ENCODE measurements around the gene CD1B. TPM values are rescaled to one million over a fixed set of nuclear protein-coding genes. Genes with fewer than 3 reads are reported as not detected.

The CD1B gene
- total RNA-seq, 1 donor from 2014 or later: not detected

GRCh38 chr1:158362482-158362881 lies 31.2 kb upstream of the CD1B start:
- Mint-ChIP-seq H3K27ac (ENCODE audit: unreplicated experiment) (no peak overlapping the region), H3K4me3 (ENCODE audit: unreplicated experiment) (no peak overlapping the region)
- no peak for TF ChIP-seq CTCF (IDR thresholded peaks at IDR 0.05; ENCODE audit: insufficient read depth, low read depth, low read length)
- TF ChIP-seq EZH2 (IDR thresholded peaks at IDR 0.05; ENCODE audit: insufficient read depth, low read length): no peak

GRCh38 chr1:158357441-158357840 lies 26.1 kb upstream of the CD1B start:
- Histone ChIP-seq H4K20me1 (ENCODE audit: insufficient read depth, low read length) (no peaks in the 10 kb centered on the region), H3K36me3 (ENCODE audit: insufficient read depth, low read length) (no peaks in the 10 kb centered on the region), H3K9me3 (ENCODE audit: insufficient read depth, low read depth, low read length) (no peaks in the 10 kb centered on the region), H3K4me3 (ENCODE audit: insufficient read depth, low read depth, low read length) (no peak overlapping the region), H3K4me1 (ENCODE audit: insufficient read depth, low read length) (no peaks in the 10 kb centered on the region), H3K79me2 (ENCODE audit: insufficient read depth, low read length) (no peaks in the 10 kb centered on the region), H2AFZ (ENCODE audit: low read depth, low read length) (no peak overlapping the region), H3K9ac (ENCODE audit: low read length) (no peak overlapping the region), H3K27me3 (ENCODE audit: insufficient read depth, low read length) (no peaks in the 10 kb centered on the region), H3K27ac (ENCODE audit: low read depth, low read length) (no peak overlapping the region), H3K4me2 (ENCODE audit: low read length) (no peak overlapping the region)
- H3K4me3 Mint-ChIP-seq (ENCODE audit: unreplicated experiment): no peak overlapping the region
- no peak for FAIRE-seq
- no peaks in the 10 kb centered on the region for H3K36me3 Mint-ChIP-seq (ENCODE audit: low read depth, unreplicated experiment)
- H3K4me1 Mint-ChIP-seq (ENCODE audit: low read depth, unreplicated experiment): peaks cover 4% of the 10 kb centered on the region
- TF ChIP-seq CTCF (IDR thresholded peaks at IDR 0.05; ENCODE audit: insufficient read depth, low read depth, low read length) (no peak), EZH2 (IDR thresholded peaks at IDR 0.05; ENCODE audit: insufficient read depth, low read length) (no peak)
- no peak overlapping the region for H3K27ac Mint-ChIP-seq (ENCODE audit: unreplicated experiment)
- peaks cover 22% of the 10 kb centered on the region for H3K27me3 Mint-ChIP-seq (ENCODE audit: low read depth, unreplicated experiment)
- H3K9me3 Mint-ChIP-seq (ENCODE audit: unreplicated experiment): no peaks in the 10 kb centered on the region
- no peak for DNase-seq (ENCODE audit: low read depth)

More at GRCh38 chr1:158362482-158362881, 31.2 kb upstream of the CD1B start:
- Histone ChIP-seq H3K9ac (ENCODE audit: low read length) (no peak overlapping the region), H3K36me3 (ENCODE audit: insufficient read depth, low read length) (no peaks in the 10 kb centered on the region), H4K20me1 (ENCODE audit: insufficient read depth, low read length) (no peaks in the 10 kb centered on the region), H3K27me3 (ENCODE audit: insufficient read depth, low read length) (no peaks in the 10 kb centered on the region), H3K4me3 (ENCODE audit: insufficient read depth, low read depth, low read length) (no peak overlapping the region), H3K4me1 (ENCODE audit: insufficient read depth, low read length) (no peaks in the 10 kb centered on the region), H3K4me2 (ENCODE audit: low read length) (no peak overlapping the region), H2AFZ (ENCODE audit: low read depth, low read length) (no peak overlapping the region), H3K27ac (ENCODE audit: low read depth, low read length) (no peak overlapping the region), H3K9me3 (ENCODE audit: insufficient read depth, low read depth, low read length) (peaks cover 5% of the 10 kb centered on the region), H3K79me2 (ENCODE audit: insufficient read depth, low read length) (no peaks in the 10 kb centered on the region)
- H3K9me3 Mint-ChIP-seq (ENCODE audit: unreplicated experiment): no peaks in the 10 kb centered on the region
- no peaks in the 10 kb centered on the region for H3K36me3 Mint-ChIP-seq (ENCODE audit: low read depth, unreplicated experiment)
- FAIRE-seq (no peak), DNase-seq (ENCODE audit: low read depth) (no peak)
- no peaks in the 10 kb centered on the region for H3K4me1 Mint-ChIP-seq (ENCODE audit: low read depth, unreplicated experiment)
- peaks cover 2% of the 10 kb centered on the region for H3K27me3 Mint-ChIP-seq (ENCODE audit: low read depth, unreplicated experiment)

- no peak overlapping the region for H3K9ac ChIP-seq (ENCODE audit: low read length)
- Mint-ChIP-seq H3K27me3 (ENCODE audit: low read depth, unreplicated experiment) (peaks cover 22% of the 10 kb centered on the region), H3K36me3 (ENCODE audit: low read depth, unreplicated experiment) (no peaks in the 10 kb centered on the region), H3K9me3 (ENCODE audit: unreplicated experiment) (no peaks in the 10 kb centered on the region), H3K4me3 (ENCODE audit: unreplicated experiment) (no peak overlapping the region), H3K4me1 (ENCODE audit: low read depth, unreplicated experiment) (peaks cover 4% of the 10 kb centered on the region), H3K27ac (ENCODE audit: unreplicated experiment) (no peak overlapping the region)
- no peaks in the 10 kb centered on the region for H4K20me1 ChIP-seq (ENCODE audit: insufficient read depth, low read length)
- no peaks in the 10 kb centered on the region for H3K9me3 ChIP-seq (ENCODE audit: insufficient read depth, low read depth, low read length)
- DNase-seq (ENCODE audit: low read depth): no peak
- no peak overlapping the region for H3K4me3 ChIP-seq (ENCODE audit: insufficient read depth, low read depth, low read length)
- no peaks in the 10 kb centered on the region for H3K4me1 ChIP-seq (ENCODE audit: insufficient read depth, low read length)
- H3K27me3 ChIP-seq (ENCODE audit: insufficient read depth, low read length): no peaks in the 10 kb centered on the region
- no peak overlapping the region for H3K27ac ChIP-seq (ENCODE audit: low read depth, low read length)
- no peak overlapping the region for H3K4me2 ChIP-seq (ENCODE audit: low read length)
- H3K36me3 ChIP-seq (ENCODE audit: insufficient read depth, low read length): no peaks in the 10 kb centered on the region
- H2AFZ ChIP-seq (ENCODE audit: low read depth, low read length): no peak overlapping the region
- TF ChIP-seq CTCF (IDR thresholded peaks at IDR 0.05; ENCODE audit: insufficient read depth, low read depth, low read length) (no peak), EZH2 (IDR thresholded peaks at IDR 0.05; ENCODE audit: insufficient read depth, low read length) (no peak)
- no peak for FAIRE-seq
- no peaks in the 10 kb centered on the region for H3K79me2 ChIP-seq (ENCODE audit: insufficient read depth, low read length)
Measured at GRCh38 chr1:158356616-158357015, 25.3 kb upstream of the CD1B start.
